GM18520 (cell line): ENCODE results near the gene TPRG1L.

Experiments used
- ATAC-seq: cut with Tn5 transposase; IDR thresholded peaks from one replicate; pipeline ENCODE4 v1.9.1; 2021; ENCODE audit not compliant: unreplicated experiment

Gene TPRG1L

DNA sequence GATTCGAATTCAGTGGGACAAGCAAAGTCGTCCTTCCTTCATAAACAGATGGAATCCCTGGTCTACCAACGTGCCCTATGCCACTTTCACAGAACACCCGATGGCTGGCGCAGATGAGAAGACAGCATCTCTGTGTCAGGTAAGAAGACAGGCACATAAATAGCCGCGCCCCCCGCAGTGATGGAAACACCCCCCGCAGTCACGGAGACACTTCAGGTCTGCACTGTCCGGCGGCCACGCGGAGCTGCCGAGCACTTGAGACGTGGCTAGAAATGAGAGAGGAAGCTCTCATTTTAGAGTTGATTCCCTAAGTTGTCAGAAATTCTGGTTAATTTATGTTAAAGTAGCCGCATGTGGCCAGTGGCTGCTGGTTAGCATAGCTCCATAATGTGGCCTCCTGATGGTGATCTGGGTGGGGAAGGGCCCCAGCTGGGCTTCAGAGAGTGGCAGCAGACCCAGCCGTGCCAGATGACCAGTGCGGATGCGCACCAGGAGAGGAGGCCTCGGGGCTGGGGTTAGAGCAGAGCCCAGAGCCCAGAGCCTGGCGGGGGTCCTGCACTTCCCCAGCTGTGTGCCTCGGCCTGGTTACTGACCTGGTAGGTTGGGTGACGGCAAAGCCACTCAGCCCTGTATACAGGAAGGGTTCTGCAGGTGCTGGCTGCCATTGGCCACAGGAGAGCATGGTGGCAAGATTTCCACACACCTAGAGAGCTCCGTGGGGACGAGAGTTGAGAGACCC lies 2.9 kb downstream of the TPRG1L start:
- ATAC-seq = no peak

DNA sequence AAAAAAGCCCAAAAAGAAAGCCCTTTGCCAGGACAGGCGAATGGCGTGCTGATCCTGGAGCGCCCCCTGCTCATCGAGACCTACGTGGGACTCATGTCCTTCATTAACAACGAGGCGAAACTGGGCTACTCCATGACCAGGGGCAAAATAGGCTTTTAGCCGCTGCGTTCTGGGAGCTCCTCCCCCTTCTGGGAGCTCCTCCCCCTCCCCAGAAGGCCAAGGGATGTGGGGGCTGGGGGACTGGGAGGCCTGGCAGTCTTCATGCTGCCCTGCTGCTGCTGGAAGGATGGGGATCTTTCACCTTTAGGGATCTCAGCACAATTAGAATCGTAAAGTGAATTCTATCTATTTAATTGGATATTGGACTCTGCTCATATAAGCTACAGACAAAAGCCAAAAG lies 3.6 kb downstream of the TPRG1L start:
- ATAC-seq = no peak

DNA sequence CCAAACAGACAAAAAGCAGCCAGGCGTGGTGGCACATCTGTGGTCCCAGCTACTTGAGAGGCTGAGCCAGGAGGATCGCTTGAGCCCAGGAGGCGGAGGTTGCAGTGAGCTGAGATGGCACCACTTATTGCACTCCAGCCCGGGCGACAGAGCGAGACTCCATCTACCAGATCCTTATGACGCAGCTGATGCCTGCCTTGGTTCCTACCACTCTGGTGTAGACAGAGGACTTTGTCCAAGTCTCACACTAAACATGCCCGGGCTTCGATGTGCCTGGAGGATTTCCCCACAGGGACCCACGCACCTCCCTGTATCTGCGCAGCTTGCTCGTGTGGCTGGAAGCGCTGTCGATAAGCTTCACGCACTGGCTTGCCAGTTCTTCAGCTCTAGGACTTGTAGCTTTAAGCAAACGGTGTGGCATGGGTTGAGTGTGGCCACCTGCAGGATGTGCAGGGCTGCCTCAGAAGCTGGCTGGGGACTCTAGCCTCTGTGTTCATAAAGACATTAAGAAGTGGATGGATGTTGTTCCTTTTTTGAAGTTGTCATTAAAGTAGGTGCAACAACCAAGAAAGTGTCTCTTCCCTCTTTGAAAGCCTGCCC lies 4.8 kb downstream of the TPRG1L start:
- ATAC-seq = no peak

DNA sequence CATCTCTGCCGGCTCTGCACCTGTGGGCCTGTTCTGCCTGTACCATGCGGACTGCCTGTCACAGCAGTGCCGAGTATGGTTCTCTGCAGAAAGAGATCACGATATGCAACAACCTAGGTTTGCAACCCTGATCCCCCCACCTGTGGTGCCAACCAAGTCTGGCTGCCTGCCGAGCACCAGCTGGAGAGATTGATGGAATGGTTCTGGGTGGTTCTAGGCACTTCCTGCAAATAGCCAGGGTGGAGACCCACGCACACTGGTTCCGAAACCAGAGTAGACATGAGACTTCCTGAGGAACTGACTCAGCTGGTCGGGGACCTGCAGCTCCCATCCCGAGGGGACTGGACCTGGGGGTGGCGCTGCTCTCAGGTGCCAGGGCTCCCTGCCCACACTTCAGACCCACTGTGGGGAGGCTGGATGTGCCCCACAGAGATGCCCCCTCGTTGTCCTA lies 5.4 kb downstream of the TPRG1L start:
- no peak for ATAC-seq

DNA sequence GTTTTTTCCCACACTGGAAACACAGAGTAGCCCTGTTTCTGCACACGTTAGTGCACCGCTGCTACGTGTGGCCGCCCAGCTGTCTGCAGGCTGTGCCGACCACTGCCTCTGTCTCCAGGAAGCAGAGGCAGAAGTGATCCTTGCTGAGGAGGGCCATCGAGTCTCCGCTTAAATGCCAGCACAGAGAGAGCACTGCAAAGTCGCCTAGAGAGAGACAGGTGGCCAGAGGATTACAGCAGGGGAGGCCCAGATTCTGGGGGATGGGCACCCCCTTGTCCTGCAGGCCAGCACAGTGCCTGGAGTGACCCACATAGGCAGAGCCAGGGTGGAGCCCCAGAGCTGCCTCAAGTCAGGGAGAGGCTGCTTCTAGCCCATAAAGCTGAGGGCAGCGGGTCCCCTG lies 6.1 kb downstream of the TPRG1L start:
- no peak for ATAC-seq

DNA sequence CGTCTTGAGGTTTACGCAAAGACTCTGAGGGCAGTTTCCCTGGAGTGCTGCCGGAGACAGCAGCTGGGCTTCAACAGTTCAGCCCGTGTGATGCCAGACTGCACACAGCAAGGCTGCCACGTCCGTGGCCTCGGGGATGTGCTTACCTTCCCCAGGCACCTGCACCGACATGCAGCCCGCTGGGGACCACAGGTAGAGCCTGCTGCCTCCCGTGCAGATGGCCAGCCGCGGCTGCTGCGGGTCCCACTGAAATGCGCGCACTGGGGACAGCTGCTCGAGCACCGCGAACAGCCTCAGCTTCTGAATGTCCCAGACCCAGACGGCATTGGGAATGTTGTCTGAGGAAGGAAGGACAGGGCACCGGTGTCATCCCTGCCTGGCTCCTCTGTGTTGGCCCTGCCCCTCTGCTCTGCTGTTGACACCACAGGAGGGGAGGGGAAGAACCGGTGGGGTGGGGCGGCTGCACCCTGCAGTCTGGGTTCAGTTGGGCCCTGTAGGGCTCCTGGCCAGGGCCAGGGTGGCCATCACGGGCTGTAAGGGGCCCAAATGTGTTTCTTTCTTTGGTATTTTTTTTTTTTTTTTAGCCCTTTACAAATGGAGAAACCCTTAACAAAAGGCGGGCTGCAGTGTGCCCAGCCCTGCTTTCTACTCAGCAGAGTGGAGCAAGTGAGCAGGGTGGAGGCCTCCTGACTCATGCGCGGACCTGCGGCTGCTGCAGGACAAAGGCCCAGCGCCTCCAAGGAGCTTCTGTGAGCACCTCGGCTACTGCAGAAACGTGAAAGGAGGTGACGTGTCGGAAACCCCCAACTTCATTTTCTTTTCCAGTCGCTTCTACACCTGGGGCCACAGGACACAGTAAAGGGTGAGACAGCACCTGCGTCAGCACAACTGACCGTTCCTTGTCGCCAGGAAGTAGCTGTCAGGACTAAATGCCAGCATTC lies 6.8 kb downstream of the TPRG1L start:
- no peak for ATAC-seq

DNA sequence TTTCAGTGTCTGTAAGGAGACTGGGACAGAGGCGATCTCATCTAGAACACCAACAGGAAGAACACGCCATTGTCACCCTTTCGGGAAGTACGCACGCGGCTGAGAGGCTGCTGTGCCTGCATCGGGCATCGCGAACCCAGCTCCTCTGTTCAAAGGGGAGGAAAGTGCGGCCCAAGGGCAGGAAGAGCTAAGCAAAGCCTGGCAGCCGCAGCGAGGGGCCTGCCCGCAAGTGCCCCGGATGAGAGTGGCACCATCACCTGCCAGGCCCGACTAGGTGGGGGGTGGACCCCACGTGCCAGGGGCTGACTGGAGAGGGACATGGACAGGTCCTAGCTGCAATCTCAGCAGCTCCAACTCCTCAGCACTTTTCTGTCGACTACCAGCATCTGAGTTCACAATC lies 7.5 kb downstream of the TPRG1L start:
- no peak for ATAC-seq

DNA sequence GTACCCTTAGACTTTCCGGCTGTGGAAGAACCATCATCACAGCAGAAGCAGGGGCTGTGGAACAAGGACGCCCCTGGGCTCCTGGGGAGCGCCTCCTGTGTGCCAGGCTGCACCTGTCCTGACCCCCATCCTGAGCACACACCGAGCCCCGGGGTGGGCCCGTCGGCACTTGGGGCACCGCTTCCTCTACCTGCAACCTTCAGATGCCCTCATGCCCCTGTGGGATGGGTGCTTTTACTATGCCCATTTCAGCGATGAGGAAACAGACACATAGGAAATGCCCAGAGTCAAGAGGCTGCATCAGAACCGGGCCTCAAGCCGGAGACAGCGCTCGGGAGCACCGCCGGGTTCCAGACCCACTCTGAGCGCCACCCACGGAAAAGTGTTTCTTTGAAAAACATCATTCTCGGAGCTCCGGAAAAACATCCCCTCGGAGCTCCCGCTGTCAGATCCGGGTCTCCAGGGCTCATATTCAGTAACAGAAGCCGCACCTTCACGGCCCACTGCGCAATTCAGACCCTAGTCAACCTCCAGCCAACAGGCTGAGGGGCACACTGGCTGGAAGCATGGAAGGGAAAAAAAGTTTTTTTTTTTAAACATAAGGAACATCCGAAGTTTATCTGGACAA lies 8.0 kb downstream of the TPRG1L start:
- no peak for ATAC-seq

DNA sequence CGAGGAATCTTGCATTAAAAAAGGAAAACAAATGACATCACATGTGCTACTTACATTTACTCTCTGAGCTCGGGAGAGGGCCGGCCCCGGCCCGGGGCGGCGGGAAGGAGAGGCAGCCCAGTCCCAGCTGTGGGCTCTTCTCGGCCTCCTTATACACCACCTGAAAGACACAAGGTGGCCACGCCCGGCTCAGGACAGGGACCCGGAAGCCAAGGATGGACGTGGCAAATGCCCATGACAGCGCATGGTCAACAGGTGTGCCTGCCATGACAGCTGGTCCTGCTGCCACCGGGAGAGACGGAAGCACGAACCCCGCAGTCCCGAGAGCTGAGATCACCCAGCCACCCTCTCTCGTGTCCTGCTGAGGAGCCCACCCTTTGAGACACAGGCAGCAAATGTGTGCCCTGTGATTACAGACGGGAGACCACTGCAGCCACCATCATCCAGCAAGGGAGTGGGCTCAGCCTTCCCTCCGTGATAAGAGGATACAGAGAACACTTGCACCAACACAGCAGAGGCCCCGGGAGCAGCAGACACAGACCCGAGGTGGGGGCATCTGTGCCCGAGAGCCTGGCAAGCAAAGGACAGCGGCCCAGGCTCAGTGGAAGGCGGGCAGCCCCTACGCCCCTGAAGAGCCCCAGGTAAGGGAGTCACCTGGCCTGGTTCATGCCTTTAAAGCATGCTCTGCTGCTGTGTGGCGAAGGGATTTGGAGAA lies 8.7 kb downstream of the TPRG1L start:
- ATAC-seq = no peak

DNA sequence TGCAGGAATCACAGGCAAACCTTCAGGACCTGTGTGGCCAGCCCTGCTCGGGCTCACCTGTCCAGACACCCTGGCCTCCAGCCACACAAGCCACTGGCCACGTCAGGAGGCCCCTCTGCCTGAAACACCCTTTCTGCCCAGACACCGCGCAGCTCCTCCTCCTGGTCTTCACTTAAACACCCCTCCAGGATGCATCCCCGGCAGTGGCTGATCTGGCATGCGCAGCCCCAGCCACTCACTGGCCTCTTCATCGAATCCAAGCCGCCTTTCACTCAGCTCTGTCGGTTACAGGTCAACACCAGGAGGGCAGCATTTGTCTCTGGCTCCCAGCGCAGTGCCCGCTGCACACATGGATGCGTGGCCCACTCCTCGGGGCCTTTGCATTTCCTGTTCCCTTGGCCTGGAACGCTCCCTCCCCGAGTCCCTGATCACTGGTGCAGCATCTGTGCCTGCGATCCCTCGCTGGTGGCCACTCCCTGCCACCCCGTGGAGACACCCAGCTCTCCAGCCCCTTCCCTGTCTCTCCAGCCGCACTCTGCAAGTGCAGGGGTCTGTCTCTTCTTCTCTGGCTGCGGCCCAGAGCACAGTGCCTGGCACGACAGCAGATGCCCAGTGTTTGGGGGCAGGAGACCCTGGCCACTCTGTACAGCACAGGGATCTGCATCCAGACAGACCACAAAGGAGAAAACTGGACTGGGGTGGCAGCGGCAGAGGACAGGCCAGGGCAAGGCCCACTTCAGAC lies 9.4 kb downstream of the TPRG1L start:
- no peak for ATAC-seq

DNA sequence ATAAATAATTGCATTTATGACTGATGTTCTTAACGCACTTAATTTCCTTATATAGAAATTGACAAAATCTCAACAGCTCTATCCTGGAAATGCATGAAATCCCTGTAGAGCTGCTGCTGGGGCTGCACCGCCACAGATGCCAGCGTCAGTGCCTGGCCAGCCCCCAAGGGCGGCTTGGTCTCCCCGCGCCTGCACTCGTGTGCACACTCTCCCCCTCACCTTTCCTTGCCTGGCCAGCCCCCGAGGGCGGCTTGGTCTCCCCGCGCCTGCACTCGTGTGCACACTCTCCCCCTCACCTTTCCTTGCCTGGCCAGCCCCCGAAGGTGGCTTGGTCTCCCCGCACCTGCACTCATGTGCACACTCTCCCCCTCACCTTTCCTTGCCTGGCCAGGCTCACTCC lies 11.3 kb downstream of the TPRG1L start:
- ATAC-seq = no peak

DNA sequence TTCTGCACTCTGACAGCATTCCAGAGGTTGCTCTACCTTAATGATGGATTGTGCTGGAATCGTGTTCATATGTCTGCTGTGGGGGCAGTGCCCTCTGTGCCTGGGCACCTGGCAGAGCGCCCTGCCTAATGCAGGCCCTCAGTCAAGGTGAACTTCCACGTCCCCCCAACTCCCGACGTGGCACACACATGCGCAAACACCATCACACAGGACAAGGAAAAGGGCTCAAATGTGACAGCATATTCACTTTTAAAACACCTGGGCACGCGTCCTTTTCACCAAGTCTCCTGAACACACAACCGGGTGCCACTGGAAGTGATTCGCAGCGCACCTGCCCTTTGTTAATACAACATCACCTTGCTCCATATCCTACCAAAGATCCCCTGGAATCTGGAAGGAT lies 11.7 kb downstream of the TPRG1L start:
- ATAC-seq = no peak

DNA sequence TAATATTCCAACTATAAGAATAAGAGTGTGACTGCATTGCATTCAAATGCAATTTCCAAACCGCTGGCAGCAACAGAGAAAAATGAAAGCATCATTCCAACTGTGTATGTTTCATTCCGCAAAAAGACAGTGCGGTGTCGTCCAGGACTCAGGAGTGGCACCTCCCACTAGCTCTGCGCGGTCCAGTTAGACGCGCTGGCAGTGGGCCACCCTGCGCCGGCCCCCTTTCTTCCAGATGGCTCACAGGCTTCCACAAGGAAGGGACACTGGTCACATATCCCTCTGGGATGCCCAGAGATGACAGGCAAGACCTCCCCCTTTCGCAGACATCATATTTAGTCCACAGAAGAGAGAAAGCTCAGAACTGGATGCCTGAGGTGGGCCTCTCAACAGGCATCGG lies 13.2 kb downstream of the TPRG1L start:
- ATAC-seq = no peak

DNA sequence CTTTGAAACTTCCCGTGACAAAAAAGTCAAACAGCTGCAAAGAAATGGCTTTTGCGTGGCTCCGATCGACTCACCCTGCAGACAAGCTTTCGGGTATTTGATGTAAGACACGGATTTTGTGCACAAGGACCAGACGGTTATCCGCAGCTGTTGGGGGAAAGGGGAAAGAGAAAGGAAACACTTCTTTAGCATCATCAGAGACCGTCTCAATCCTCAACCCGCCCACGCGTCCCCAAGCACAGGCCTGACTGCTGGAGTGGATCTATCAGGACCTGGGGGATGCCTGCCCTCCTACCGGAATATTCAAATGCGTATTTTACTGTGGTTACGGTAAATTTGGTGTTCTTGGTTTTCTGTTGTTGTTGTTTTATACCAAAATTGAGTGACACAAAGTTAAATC lies 13.9 kb downstream of the TPRG1L start:
- ATAC-seq = no peak

DNA sequence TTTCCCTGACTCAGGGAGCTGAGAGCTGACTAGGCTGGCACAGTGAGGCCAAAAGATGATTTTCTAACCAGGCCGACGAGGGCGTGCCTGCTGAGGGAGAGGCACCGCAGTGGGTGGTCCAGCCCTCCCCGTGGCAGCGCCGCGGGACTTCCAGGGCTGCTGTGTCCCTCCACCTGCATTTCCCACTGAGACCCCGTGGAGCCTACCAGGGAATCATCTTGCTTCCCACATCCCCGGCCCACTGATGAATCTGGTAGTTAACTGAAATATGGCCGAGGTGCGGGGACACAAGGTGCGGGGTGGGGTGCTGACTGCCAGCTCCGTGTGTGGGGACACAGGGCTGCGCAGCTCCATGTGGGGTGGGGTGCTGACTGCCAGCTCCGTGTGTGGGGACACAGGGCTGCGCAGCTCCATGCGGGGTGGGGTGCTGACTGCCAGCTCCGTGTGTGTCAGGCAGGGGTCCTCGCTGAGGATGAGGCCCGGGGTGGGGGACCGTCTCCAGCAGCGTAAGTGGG lies 14.6 kb downstream of the TPRG1L start:
- ATAC-seq = no peak

DNA sequence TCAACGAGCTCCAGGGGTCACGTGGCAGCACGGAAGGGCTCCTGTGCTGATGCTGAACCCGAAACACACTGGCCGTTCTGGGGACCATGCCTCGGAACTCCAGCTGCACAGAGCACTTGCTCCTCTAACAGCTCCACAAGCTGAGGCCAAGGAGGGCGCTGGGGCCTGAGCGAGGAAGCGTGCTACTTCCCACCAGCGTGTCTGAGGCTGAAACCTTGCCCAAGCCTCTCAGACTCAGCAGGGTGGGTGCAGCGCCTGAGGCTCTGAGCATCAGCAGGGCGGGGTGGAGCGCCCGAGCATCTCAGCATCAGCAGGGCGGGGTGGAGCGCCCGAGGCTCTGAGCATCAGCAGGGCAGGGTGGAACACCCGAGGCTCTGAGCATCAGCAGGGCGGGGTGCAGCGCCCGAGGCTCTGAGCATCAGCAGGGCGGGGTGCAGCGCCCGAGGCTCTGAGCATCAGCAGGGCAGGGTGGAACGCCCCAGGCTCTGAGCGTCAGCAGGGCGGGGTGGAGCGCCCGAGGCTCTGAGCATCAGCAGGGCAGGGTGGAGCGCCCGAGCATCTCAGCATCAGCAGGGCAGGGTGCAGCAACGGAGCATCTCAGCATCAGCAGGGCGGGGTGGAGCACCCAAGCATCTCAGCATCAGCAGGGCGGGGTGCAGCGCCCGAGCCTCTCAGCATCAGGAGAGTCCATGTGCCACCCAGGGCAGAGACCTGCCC lies 15.5 kb downstream of the TPRG1L start:
- ATAC-seq = no peak

DNA sequence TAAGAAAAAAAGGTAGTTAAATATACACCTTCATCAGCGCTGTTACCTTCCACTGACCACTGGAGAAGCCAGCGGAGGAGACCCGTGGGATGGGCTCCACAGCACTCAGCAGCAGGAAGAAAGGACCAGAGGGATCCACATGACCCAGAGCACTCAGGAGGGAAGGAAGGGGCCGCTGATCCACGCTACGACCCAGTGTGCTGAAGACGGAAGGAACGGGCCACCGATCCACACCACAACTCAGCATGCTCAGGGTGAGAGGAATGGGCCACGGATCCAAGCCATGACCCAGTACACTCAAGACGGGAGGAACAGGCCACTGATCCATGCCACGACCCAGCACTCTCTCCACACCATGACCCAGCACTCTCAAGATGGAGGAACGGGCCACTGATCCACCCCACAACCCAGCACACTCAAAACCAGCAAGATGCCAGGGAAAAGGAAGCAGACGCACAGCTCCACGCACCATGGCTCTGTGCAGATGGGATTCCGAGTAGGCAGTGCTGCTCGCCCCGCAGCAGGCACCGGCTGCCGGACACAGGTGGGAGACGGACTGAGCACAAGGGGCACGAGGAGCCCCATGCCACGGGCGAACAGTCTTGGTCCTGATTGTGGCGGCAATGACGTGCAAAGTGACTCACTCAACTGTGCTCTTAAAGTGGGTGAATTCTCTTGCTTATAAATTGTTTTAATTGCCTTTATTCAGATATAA lies 16.4 kb downstream of the TPRG1L start:
- ATAC-seq = no peak

DNA sequence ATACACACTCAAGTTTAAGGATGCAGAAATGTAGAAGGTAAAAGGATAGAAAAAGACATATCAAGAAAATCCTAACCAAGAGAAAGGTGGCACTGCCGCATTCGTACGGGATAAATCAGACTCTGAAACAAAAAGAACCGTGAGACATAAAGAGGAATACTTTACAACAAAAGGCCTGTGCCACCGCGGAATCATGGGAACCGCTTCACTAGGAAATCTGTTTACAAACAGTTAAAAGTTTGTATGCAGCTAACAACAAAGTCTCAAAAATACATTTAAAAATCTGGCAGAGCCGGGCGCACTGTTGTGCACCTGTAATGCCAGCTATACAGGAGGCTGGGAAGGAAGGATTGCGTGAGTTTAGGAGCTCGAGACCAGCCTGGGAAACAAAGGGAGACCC lies 17.0 kb downstream of the TPRG1L start:
- no peak for ATAC-seq
